GM19238 (cell line): ENCODE measurements around the gene DAPK2.

Source experiments
- DNase-seq: peaks from one replicate; pipeline ENCODE4 v3.0.0; 2011; ENCODE audit warnings: low spot score; ENCODE audit not compliant: insufficient read length

DAPK2 gene

GRCh38 chr15:63895787-63896218 lies 150.5 kb downstream of the DAPK2 start:
- DNase-seq: no peak

- no peak for DNase-seq
These were observed 151.1 kb downstream of the DAPK2 start for GRCh38 chr15:63895194-63895593.

- no peak for DNase-seq
These were observed 151.7 kb downstream of the DAPK2 start for GRCh38 chr15:63894662-63894949.

- no peak for DNase-seq
These were observed 152.2 kb downstream of the DAPK2 start for GRCh38 chr15:63893866-63894661.

GRCh38 chr15:63892794-63893441 lies 153.4 kb downstream of the DAPK2 start:
- DNase-seq: no peak

- no peak for DNase-seq
These were observed 154.5 kb downstream of the DAPK2 start for GRCh38 chr15:63891768-63892133.

- peak; percentile 56 for DNase-seq
These were observed 155.1 kb downstream of the DAPK2 start for GRCh38 chr15:63891079-63891767.

GRCh38 chr15:63890617-63891016 lies 155.7 kb downstream of the DAPK2 start:
- DNase-seq: no peak

- DNase-seq: no peak
These were observed 156.5 kb downstream of the DAPK2 start for GRCh38 chr15:63889831-63890230.

- no peak for DNase-seq
These were observed 157.5 kb downstream of the DAPK2 start for GRCh38 chr15:63888823-63889222.

- no peak for DNase-seq
These were observed 158.1 kb downstream of the DAPK2 start for GRCh38 chr15:63888146-63888545.

- no peak for DNase-seq
These were observed 158.7 kb downstream of the DAPK2 start for GRCh38 chr15:63887630-63888029.

GRCh38 chr15:63884953-63885352 lies 161.3 kb downstream of the DAPK2 start:
- DNase-seq: no peak

GRCh38 chr15:63881431-63881830 lies 164.9 kb downstream of the DAPK2 start:
- DNase-seq: no peak

GRCh38 chr15:63880744-63881143 lies 165.5 kb downstream of the DAPK2 start:
- no peak for DNase-seq

- DNase-seq: no peak
These were observed 166.3 kb downstream of the DAPK2 start for GRCh38 chr15:63879995-63880394.

- no peak for DNase-seq
These were observed 167.1 kb downstream of the DAPK2 start for GRCh38 chr15:63879211-63879610.

GRCh38 chr15:63877713-63878271 lies 168.5 kb downstream of the DAPK2 start:
- DNase-seq: no peak

- no peak for DNase-seq
These were observed 170.1 kb downstream of the DAPK2 start for GRCh38 chr15:63876085-63876662.

- no peak for DNase-seq
These were observed 171.7 kb downstream of the DAPK2 start for GRCh38 chr15:63874616-63875015.

GRCh38 chr15:63872759-63873510 lies 173.3 kb downstream of the DAPK2 start:
- DNase-seq: no peak
